Measurements from ENCODE around the gene LTBP1. TPM values are rescaled to one million over a fixed set of nuclear protein-coding genes. Genes with fewer than 3 reads are reported as not detected.

Gene LTBP1
- total and polyA plus RNA-seq, 10 of the 15 experiments (the other 5 are each of a cell fraction or from before 2014, with no cell fraction given): 0.01 to 0.28 (median 0.12) TPM; not detected in 2

DNA sequence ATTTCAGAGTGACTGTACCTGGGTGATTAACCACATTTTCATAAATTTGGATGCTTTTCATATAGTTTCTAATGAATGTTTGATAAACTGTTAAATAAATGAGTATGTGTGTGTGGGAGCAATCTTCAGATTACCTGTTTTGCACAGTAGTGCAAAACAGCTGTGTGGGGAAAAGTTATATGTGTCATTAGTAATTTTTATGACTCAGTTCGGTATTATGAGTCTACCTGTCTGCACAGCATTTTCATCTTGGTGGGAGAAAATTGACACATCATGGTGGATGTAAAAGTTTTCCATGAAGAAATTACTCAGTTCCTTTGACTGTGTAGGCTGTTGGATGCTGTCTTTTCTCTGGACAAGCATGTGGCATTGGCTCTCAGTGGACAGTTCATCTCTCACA is 43.8 kb downstream of the LTBP1 start:
- no TSS peak for BruUV-seq (replicated peaks)
- Histone ChIP-seq H3K4me1 (ENCODE audit: control insufficient read depth, insufficient read depth, low read length) (no peaks in the 10 kb centered on the region), H3K27ac (ENCODE audit: control insufficient read depth, insufficient read depth) (no peak overlapping the region), H3K27me3 (replicated peaks in 1 of 2; ENCODE audit: control insufficient read depth in 2 of 2, insufficient read depth in 2 of 2, low read length in 1 of 2) (peaks cover 0 to 1% of the 10 kb centered on the region in 2 experiments; a peak in 2 of 4 replicates), H3K79me2 (ENCODE audit: control insufficient read depth, insufficient read depth, low read length) (no peaks in the 10 kb centered on the region), H3K36me3 (ENCODE audit: control insufficient read depth in 2 of 2, insufficient read depth in 2 of 2, low read length in 1 of 2) (no peaks in the 10 kb centered on the region), H3K9ac (ENCODE audit: control insufficient read depth, insufficient read depth, low read length) (no peak overlapping the region), H2AFZ (ENCODE audit: control insufficient read depth, low read depth, low read length) (no peak overlapping the region), H3K4me2 (ENCODE audit: control insufficient read depth, insufficient read depth) (no peak overlapping the region), H4K20me1 (ENCODE audit: control insufficient read depth, insufficient read depth) (no peaks in the 10 kb centered on the region), H3K4me3 (no peak overlapping the region), H3K9me3 (replicated peaks; ENCODE audit: control insufficient read depth, insufficient read depth, low read length) (no peaks in the 10 kb centered on the region)
- ATAC-seq (no peak), DNase-seq (ENCODE audit: low read depth, low spot score) (no peak), FAIRE-seq (no peak)
- POLR2A ChIA-PET: no interaction called here
- 0% methylated on average over 1 of the region's 1 CpG for WGBS (ENCODE audit: insufficient coverage, insufficient replicate concordance, low lambda C conversion rate, missing lambda C conversion rate)
- intact Hi-C loops (cut with micrococcal nuclease; ENCODE audit: unreplicated experiment): no loop called here
- RAD21 ChIA-PET (ENCODE audit: unreplicated experiment): no interaction called here
- in situ Hi-C loops (cut with MboI): no loop called here
- SMC1A ChIA-PET (ENCODE audit: uncharacterized antibody, unreplicated experiment): interaction anchor here (0.6 kb wide), 1 partner anchor 46 kb away, joined by 3 read pairs; no protein-coding TSS in a partner anchor
- CTCF ChIA-PET: no interaction called here
- TF ChIP-seq, protein P1, sequence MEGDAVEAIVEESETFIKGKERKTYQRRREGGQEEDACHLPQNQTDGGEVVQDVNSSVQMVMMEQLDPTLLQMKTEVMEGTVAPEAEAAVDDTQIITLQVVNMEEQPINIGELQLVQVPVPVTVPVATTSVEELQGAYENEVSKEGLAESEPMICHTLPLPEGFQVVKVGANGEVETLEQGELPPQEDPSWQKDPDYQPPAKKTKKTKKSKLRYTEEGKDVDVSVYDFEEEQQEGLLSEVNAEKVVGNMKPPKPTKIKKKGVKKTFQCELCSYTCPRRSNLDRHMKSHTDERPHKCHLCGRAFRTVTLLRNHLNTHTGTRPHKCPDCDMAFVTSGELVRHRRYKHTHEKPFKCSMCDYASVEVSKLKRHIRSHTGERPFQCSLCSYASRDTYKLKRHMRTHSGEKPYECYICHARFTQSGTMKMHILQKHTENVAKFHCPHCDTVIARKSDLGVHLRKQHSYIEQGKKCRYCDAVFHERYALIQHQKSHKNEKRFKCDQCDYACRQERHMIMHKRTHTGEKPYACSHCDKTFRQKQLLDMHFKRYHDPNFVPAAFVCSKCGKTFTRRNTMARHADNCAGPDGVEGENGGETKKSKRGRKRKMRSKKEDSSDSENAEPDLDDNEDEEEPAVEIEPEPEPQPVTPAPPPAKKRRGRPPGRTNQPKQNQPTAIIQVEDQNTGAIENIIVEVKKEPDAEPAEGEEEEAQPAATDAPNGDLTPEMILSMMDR (IDR thresholded peaks at IDR 0.05 in 2 of 3, conservative IDR thresholded peaks at IDR 0.05 in 1 of 3; ENCODE audit: control insufficient read depth in 2 of 3, extremely low read depth in 1 of 3, insufficient read depth in 1 of 3, low read depth in 3 of 3, low read length in 3 of 3): no peak
- TF ChIP-seq ZBED1 (IDR thresholded peaks at IDR 0.05; ENCODE audit: borderline replicate concordance): no peak
- TF ChIP-seq MXI1 (IDR thresholded peaks at IDR 0.05; ENCODE audit: low read depth, low read length): no peak
- TF ChIP-seq, protein P2, sequence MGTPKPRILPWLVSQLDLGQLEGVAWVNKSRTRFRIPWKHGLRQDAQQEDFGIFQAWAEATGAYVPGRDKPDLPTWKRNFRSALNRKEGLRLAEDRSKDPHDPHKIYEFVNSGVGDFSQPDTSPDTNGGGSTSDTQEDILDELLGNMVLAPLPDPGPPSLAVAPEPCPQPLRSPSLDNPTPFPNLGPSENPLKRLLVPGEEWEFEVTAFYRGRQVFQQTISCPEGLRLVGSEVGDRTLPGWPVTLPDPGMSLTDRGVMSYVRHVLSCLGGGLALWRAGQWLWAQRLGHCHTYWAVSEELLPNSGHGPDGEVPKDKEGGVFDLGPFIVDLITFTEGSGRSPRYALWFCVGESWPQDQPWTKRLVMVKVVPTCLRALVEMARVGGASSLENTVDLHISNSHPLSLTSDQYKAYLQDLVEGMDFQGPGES (IDR thresholded peaks at IDR 0.05): no peak
- TF ChIP-seq FOXK2 (IDR thresholded peaks at IDR 0.05): no peak
- TF ChIP-seq CHD1 (IDR thresholded peaks at IDR 0.05; ENCODE audit: low read depth, low read length): no peak
- no peak for TF ChIP-seq SUPT20H (IDR thresholded peaks at IDR 0.05; ENCODE audit: borderline replicate concordance, control insufficient read depth, low read depth, low read length)
- no peak for TF ChIP-seq KDM1A (IDR thresholded peaks at IDR 0.05; ENCODE audit: borderline replicate concordance)
- no peak for TF ChIP-seq ETV6 (conservative IDR thresholded peaks at IDR 0.05 in 1 of 2, IDR thresholded peaks at IDR 0.05 in 1 of 2; ENCODE audit: borderline replicate concordance in 1 of 2, low read depth in 1 of 2)
- TF ChIP-seq, protein P3, sequence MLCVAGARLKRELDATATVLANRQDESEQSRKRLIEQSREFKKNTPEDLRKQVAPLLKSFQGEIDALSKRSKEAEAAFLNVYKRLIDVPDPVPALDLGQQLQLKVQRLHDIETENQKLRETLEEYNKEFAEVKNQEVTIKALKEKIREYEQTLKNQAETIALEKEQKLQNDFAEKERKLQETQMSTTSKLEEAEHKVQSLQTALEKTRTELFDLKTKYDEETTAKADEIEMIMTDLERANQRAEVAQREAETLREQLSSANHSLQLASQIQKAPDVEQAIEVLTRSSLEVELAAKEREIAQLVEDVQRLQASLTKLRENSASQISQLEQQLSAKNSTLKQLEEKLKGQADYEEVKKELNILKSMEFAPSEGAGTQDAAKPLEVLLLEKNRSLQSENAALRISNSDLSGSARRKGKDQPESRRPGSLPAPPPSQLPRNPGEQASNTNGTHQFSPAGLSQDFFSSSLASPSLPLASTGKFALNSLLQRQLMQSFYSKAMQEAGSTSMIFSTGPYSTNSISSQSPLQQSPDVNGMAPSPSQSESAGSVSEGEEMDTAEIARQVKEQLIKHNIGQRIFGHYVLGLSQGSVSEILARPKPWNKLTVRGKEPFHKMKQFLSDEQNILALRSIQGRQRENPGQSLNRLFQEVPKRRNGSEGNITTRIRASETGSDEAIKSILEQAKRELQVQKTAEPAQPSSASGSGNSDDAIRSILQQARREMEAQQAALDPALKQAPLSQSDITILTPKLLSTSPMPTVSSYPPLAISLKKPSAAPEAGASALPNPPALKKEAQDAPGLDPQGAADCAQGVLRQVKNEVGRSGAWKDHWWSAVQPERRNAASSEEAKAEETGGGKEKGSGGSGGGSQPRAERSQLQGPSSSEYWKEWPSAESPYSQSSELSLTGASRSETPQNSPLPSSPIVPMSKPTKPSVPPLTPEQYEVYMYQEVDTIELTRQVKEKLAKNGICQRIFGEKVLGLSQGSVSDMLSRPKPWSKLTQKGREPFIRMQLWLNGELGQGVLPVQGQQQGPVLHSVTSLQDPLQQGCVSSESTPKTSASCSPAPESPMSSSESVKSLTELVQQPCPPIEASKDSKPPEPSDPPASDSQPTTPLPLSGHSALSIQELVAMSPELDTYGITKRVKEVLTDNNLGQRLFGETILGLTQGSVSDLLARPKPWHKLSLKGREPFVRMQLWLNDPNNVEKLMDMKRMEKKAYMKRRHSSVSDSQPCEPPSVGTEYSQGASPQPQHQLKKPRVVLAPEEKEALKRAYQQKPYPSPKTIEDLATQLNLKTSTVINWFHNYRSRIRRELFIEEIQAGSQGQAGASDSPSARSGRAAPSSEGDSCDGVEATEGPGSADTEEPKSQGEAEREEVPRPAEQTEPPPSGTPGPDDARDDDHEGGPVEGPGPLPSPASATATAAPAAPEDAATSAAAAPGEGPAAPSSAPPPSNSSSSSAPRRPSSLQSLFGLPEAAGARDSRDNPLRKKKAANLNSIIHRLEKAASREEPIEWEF (IDR thresholded peaks at IDR 0.05; ENCODE audit: insufficient replicate concordance, low read depth, low read length): no peak
- TF ChIP-seq NR2F1 (conservative IDR thresholded peaks at IDR 0.05): no peak
- no peak for TF ChIP-seq ZSCAN29 (IDR thresholded peaks at IDR 0.05)
- no peak for TF ChIP-seq PAX8 (IDR thresholded peaks at IDR 0.05)

All from GM12878 (cell line).